HG03196 (cell line): ENCODE data around the gene CXCL8.
"Not testable (repeated sequence)": the region's sequence is repeated elsewhere in the genome, so short reads cannot be mapped to it uniquely, and the experiment has no call there.

Experiments used
- ATAC-seq: cut with Tn5 transposase; IDR thresholded peaks from one replicate; pipeline ENCODE4 v1.9.1; 2021; ENCODE audit not compliant: unreplicated experiment

Gene CXCL8

DNA sequence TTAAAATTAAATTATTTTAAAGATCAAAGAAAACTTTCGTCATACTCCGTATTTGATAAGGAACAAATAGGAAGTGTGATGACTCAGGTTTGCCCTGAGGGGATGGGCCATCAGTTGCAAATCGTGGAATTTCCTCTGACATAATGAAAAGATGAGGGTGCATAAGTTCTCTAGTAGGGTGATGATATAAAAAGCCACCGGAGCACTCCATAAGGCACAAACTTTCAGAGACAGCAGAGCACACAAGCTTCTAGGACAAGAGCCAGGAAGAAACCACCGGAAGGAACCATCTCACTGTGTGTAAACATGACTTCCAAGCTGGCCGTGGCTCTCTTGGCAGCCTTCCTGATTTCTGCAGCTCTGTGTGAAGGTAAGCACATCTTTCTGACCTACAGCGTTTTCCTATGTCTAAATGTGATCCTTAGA, at the start of gene CXCL8:
CXCL8 (plus strand) TSS at position 217 of the 426 bp plus-strand sequence; CDS start at position 307, 90 bp downstream.
- ATAC-seq, result no peak

- not testable (repeated sequence) for ATAC-seq
Observed at GRCh38 chr4:73691201-73691600, 49.2 kb upstream of the CXCL8 start.

DNA sequence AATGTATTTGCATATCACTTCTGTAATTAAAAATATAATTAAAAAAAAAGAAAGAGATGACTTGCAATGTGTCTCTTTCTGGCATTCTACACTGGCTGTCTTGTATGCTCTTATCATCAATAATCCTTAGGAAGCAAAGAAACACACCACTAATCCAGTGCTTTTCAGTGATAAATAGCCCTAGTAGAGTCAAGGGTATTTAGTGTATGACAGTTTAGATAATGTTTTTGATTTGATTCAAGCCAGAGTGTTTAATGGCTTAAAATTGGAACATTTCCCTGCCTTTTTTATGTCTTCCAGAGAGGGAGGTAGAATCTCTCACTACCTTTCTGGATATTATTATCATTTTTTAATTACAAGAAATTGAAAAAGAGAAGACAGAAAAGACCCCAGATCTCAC, 48.6 kb upstream of the CXCL8 start:
- ATAC-seq, result no peak

GRCh38 chr4:73692254-73692653, 48.1 kb upstream of the CXCL8 start:
- no peak for ATAC-seq

- no peak for ATAC-seq
Observed at GRCh38 chr4:73692701-73693100, 47.7 kb upstream of the CXCL8 start.

DNA sequence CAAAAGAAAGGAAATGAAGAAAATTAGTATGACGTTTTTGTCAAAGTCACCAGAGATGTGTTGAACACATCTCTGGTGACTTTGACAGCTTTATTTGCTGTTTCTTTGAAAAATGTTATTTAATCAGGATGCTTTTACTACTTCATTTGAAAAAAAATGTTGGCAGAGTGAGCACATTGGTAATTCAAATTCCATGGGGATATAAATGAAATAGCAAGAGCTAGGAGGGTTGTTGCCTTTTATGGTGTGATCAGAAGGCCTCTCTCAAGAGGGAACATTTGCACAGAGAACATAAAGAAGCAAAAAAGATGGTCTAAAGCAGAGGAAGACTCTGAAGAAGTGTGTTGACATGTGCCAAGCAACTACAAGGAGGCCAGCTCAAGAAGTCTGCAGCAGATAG, 46.6 kb upstream of the CXCL8 start:
- ATAC-seq, result no peak

DNA sequence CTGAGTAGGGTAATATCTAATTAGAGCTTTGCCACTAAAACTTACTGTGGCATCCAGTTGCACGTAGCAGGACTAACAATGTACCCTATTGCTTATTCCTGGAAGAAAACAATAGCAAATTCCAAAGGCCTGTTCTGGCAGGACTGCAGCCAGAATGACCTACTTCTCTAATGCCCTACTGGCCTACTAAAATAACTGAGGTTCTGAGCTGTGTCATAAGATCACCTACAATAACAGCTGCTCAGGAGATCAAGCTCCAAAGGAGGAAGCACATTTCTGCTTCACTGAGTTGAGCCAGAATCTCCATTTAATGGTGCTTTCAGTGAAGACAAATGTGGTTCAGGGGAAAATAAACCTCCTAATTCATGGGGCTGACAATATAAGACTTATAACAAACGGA, 42.2 kb upstream of the CXCL8 start:
- no peak for ATAC-seq

DNA sequence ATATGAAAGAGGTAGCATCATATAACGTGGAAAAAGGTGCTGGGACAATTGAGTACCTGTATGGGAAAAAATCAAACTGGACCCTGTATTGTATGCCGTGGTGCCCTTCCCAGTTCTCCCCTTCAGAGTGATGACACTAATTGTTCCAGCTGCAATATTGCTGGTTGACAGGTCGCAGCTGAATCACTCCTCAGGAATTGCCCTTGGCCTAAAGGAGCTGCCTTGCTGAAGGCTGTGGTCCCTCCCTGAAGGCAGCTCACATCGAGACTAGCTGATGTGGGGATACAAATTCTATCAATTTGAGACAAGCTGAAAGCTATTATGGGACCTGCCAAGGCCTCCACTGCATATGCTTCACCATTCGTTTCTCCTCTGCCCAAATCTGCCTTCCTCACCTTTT, 39.3 kb upstream of the CXCL8 start:
- ATAC-seq, result no peak

GRCh38 chr4:73702796-73703287, 37.5 kb upstream of the CXCL8 start:
- no peak for ATAC-seq

GRCh38 chr4:73703320-73703719, 37.0 kb upstream of the CXCL8 start:
- no peak for ATAC-seq

- ATAC-seq, result peak; percentile 46
Observed at GRCh38 chr4:73704314-73705055, 35.9 kb upstream of the CXCL8 start.

DNA sequence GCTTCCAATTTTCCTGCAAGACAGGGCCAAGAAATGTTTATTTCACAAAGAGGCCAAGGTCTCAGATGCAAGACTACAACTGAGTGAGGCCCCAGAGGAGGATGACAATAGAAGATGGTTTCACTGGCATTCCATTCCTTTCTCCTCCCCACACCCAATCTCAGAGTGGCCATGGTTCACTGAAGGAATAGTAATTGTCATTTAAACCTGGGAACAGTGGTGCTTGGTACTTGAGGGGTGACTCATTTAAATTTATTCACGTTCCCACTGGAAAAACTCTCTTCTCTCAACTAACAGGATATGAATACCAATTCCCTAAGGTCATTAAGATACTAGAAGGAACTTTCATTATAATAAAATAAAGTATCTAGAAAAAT, 35.3 kb upstream of the CXCL8 start:
- ATAC-seq, result no peak

DNA sequence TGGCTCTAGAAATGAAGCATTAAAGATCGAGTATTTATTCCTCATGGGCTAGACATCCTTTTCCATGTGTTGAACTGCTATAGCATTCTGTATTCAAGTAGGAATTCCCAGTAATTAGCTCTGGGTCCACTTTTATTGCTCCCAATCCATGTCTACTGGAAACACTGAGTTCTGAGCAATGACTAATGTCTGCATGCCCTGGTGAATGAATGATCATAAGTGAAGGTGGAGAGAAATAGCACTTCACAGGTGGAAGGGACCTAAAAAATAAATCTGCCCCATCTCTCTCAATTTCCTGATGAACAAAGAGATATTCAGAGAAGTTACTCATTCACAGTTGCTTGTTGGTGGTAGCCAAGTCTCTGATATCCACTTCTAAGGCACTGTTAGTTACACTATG, 34.6 kb upstream of the CXCL8 start:
- ATAC-seq, result no peak

DNA sequence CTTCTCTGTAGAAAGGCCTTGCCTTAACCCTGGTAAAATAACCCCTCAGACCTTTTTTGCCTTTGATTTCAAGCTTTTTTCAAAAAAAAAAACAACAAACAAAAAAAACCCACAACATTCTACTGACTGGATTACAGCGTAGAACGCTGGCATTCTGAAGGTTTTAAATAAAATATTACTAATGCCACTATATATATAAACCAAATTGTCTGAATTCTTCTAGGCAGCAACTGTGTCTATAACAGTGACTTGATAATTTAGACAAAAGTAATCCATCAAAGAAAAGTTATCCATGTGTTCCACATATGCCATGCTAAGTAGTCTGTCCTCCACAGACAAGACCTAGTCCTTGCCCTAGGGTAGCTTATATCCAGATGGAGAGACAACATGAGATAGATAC, 33.6 kb upstream of the CXCL8 start:
- ATAC-seq, result no peak

- ATAC-seq, result no peak
Observed at GRCh38 chr4:73707269-73707875, 33.0 kb upstream of the CXCL8 start.

DNA sequence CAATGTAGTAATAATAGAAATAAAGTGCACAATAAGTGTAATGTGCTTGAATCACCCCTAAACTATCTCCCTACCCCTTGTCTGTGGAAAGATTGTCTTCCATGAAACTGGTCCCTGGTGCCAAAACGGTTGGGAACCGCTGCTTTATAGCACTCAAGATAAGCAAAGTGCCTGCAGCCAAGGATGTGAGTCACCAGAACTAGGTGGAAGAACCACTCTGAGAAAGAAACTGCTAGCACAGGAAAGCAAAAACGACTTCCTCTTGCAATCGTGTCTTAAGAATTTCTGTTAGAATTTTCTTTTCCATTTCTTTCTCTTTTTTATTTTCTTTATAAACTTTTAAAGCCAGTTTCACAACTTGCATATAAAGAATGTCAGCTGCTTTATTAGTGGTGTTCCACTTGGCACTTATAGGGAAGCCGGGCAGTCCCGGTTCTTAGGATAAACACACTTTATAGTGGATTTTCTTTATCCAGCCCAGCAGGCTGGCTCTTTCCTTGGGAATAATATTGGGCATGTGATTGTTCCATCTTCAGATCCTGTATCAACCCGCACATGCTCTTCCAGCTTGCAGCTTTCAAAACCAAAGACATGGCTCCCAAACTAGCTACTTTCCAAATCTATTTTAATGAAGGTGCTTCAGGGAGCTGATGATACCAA, 32.3 kb upstream of the CXCL8 start:
- peak; percentile 56 for ATAC-seq

DNA sequence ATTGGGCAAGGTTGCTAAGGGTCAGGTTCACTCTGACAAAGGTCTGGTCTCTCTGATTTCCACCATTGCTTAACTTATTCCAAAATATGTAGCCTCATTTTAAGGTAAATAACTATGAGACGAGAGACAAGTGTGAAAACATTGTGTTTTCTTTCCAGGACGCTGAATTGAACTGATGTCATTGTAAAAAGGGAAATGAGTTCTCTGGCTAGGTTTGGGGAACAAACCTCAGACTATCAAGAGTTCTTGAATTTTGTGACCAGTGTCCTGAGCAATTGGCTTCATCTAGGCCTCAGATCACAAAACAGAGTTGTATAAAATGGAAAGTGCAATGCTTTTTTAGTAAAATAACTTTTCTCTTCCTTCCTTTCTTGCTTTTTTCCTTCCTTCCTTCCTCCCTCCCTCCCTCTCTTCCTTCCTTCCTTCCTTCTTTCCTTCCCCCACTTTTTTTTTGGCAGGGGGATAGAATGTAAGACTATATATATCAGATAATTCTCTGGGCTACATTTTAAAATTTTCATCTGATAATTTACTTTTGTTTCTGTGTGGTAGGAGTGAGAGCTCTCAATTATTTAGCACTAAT, 30.8 kb upstream of the CXCL8 start:
- no peak for ATAC-seq

DNA sequence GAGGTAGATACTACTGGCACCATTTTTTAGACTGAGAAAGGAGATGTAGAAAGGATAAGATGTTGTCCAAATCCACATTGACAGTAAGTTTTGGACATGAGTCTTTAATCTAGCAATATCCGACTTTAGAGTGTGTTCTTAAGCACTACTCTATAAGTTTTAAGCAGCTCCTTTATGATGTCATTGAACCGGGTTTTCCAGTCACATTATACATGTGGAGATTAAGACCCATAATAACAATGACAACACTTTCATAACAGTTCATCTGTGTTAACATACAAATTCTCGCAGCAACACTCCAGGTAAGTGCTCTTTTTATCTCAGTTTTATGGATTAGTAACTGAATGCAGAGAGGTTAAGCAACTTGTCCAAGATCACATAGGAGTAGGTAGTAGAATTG, 30.3 kb upstream of the CXCL8 start:
- no peak for ATAC-seq

DNA sequence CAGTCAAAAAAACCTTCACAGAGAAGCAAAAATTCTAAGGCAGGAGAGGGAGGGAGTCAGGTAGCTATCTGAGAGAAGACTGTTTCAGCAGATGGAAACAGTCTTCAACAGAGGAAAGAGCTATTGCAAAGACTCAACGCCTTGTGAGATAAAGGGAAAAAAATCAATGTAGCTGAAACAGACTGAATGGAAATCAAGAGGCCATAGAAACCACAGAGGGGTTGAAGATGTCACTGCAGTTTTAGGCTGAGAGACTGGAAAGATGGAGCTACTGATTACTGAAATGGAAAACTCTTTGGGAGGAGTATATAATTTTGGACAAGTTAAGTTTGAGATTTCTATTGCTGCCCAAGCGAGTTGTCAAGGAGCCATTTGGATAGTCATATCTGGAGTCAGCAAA, 28.4 kb upstream of the CXCL8 start:
- no peak for ATAC-seq

DNA sequence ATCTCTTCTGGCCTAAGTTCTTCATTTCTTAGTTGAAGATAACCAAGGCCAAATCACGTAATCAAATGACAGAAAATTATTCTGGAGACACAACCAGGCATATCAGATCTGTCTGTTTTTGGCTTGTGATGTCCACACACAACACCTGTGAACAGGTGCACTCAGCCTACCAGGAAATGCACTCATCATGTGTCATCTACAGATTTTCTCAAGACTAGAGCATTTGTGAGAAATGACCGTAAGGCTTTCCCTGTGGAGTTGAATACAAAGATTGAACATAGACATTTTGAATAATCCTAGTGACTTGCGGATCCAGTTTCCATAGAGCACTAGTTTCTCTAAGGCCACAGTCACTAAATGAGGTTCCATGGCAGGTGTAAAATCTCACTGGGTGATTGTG, 26.7 kb upstream of the CXCL8 start:
- ATAC-seq, result no peak

GRCh38 chr4:73714647-73715046, 25.7 kb upstream of the CXCL8 start:
- no peak for ATAC-seq

DNA sequence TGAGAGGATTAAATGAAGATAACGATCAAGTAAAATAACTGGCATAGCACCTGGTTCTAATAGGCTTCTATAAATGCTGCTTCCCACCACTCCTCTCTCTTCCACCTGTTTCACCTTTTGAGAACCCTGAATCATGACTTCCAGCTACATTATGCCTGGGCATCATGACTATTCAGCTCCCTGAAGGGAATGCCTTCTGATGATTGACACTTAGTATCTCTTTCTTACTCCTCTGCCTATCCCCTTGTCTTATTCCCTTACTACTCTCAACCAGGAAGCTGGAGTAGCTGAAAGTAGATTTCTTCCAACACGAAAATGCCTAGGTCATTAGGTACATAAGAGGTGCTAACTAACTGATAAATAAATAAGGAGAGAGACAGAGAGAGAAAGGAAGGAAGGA, 24.7 kb upstream of the CXCL8 start:
- ATAC-seq, result no peak
